ENCODE measurements around the gene S100B. TPM values are rescaled to one million over a fixed set of nuclear protein-coding genes. Genes with fewer than 3 reads are reported as not detected.

S100B gene
- total RNA-seq, 4 donors from 2014 or later: 1.8 to 9.1 (median 3.4) TPM; not detected in 1

- Histone ChIP-seq H3K27me3 (no peaks in the 10 kb centered on the region), H3K9me3 (peaks cover 0 to 10% (median 3%) of the 10 kb centered on the region in 4 donors), H3K4me3 (no peak overlapping the region), H3K27ac (no peak overlapping the region), H3K36me3 (no peaks in the 10 kb centered on the region), H3K4me1 (peaks cover 0 to 5% (median 0%) of the 10 kb centered on the region in 4 donors)
- no peak for TF ChIP-seq CTCF (IDR thresholded peaks at IDR 0.05)
- no peak for TF ChIP-seq POLR2A (IDR thresholded peaks at IDR 0.05)
- DNase-seq: no peak
Observed at GRCh38 chr21:46626536-46626935, 21.7 kb upstream of the S100B start.

- H3K4me3 ChIP-seq: no peak overlapping the region
- no peaks in the 10 kb centered on the region for H3K27me3 ChIP-seq
- no peak for DNase-seq
- no peak overlapping the region for H3K27ac ChIP-seq
- TF ChIP-seq CTCF (IDR thresholded peaks at IDR 0.05): no peak
- no peak for TF ChIP-seq POLR2A (IDR thresholded peaks at IDR 0.05)
- H3K4me1 ChIP-seq: peaks cover 0 to 7% (median 0%) of the 10 kb centered on the region in 4 donors
- peaks cover 0 to 10% (median 3%) of the 10 kb centered on the region in 4 donors for H3K9me3 ChIP-seq
- no peaks in the 10 kb centered on the region for H3K36me3 ChIP-seq
Observed at GRCh38 chr21:46625759-46626158, 20.9 kb upstream of the S100B start.

- Histone ChIP-seq H3K4me3 (no peak overlapping the region), H3K27me3 (no peaks in the 10 kb centered on the region), H3K4me1 (peaks cover 0 to 7% (median 0%) of the 10 kb centered on the region in 4 donors), H3K9me3 (peaks cover 0 to 10% (median 3%) of the 10 kb centered on the region in 4 donors), H3K27ac (no peak overlapping the region), H3K36me3 (no peaks in the 10 kb centered on the region)
- DNase-seq: no peak
- TF ChIP-seq POLR2A (IDR thresholded peaks at IDR 0.05): no peak
- TF ChIP-seq CTCF (IDR thresholded peaks at IDR 0.05): no peak
Observed at GRCh38 chr21:46624050-46624449, 19.2 kb upstream of the S100B start.

- Histone ChIP-seq H3K36me3 (no peaks in the 10 kb centered on the region), H3K27me3 (no peaks in the 10 kb centered on the region), H3K9me3 (peaks cover 0 to 10% (median 3%) of the 10 kb centered on the region in 4 donors), H3K27ac (peak overlapping the region in 3 of 4 donors; percentile 23 to 49 (median 39)), H3K4me3 (no peak overlapping the region), H3K4me1 (peaks cover 0 to 7% (median 0%) of the 10 kb centered on the region in 4 donors)
- DNase-seq: peak in 2 of 3 donors; percentile 20 to 57
- TF ChIP-seq CTCF (IDR thresholded peaks at IDR 0.05) (no peak), POLR2A (IDR thresholded peaks at IDR 0.05) (no peak)
Observed at GRCh38 chr21:46622226-46622625, 17.3 kb upstream of the S100B start.

GRCh38 chr21:46621457-46622182, 16.7 kb upstream of the S100B start:
- H3K27me3 ChIP-seq: no peaks in the 10 kb centered on the region
- no peak overlapping the region for H3K4me3 ChIP-seq
- peaks cover 0 to 7% (median 0%) of the 10 kb centered on the region in 4 donors for H3K4me1 ChIP-seq
- TF ChIP-seq POLR2A (IDR thresholded peaks at IDR 0.05) (no peak), CTCF (IDR thresholded peaks at IDR 0.05) (no peak)
- H3K27ac ChIP-seq: peak overlapping the region; percentile 10 to 49 (median 30)
- DNase-seq: no peak
- H3K9me3 ChIP-seq: peaks cover 0 to 10% (median 3%) of the 10 kb centered on the region in 4 donors
- no peaks in the 10 kb centered on the region for H3K36me3 ChIP-seq

Measured in Peyer's patch (tissue), 4 donors.